ENCODE results near the gene TRIM25. TPM values are rescaled to one million over a fixed set of nuclear protein-coding genes. Genes with fewer than 3 reads are reported as not detected.

TRIM25 gene
- total RNA-seq, 1 experiment from 2014 or later, result 107 TPM

DNA sequence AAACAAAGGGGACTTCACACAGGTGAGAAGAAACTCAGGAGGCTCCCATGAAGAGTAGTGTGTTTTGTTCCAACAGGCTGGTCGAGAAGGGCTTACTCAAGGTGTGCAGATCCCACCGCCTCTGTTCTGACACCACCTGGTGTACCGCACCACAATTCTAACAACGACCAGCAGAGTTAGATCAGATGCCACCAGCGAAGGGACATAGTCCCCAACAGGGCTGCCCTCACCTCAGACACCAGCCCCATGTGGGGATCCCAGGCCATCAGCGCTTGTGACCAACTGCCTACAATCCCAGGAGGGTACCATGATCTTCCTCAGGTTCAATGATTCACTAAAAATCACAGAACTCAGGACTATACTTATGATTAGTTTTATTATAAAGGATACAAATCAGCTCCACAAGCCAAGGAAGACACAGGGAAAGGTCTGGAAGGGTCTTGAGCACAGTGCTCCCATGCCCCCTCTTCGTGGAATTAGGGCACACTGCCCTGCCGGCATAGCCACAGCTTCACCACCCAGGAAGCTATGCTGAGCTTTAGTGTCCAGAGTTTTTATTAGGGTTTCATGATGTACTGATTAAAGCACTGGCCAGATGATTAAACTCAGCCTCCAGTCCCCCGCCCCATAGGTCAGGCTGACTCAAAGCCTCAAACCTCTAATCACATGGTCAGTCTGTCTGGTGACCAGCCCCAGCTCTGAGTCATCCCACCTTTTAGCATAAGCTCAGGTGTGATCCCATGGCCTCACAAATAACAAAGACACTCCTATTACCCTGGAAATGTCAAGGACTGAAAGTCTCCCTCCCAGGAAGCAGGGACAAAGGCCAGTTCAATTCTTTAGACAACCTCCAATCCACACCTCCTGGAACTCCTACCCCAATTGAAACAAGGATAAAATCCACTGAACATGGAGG, 26.0 kb downstream of the TRIM25 start:
- Mint-ChIP-seq H3K36me3 (ENCODE audit: insufficient read depth, unreplicated experiment) (peaks cover 68% of the 10 kb centered on the region), H3K27me3 (ENCODE audit: unreplicated experiment) (no peaks in the 10 kb centered on the region), H3K4me1 (ENCODE audit: low read depth, unreplicated experiment) (peaks cover 17% of the 10 kb centered on the region), H3K4me3 (ENCODE audit: low read depth, unreplicated experiment) (no peak overlapping the region), H3K27ac (ENCODE audit: unreplicated experiment) (no peak overlapping the region), H3K9me3 (ENCODE audit: low read depth, unreplicated experiment) (peaks cover 10% of the 10 kb centered on the region)
- TSS peak; percentile 41 for BruUV-seq (replicated peaks)
- peak; percentile 28 for DNase-seq
- intact Hi-C loops (cut with micrococcal nuclease; ENCODE audit: unreplicated experiment), result no loop called here
- CTCF ChIA-PET, result no interaction called here
- TF ChIP-seq, protein P1, sequence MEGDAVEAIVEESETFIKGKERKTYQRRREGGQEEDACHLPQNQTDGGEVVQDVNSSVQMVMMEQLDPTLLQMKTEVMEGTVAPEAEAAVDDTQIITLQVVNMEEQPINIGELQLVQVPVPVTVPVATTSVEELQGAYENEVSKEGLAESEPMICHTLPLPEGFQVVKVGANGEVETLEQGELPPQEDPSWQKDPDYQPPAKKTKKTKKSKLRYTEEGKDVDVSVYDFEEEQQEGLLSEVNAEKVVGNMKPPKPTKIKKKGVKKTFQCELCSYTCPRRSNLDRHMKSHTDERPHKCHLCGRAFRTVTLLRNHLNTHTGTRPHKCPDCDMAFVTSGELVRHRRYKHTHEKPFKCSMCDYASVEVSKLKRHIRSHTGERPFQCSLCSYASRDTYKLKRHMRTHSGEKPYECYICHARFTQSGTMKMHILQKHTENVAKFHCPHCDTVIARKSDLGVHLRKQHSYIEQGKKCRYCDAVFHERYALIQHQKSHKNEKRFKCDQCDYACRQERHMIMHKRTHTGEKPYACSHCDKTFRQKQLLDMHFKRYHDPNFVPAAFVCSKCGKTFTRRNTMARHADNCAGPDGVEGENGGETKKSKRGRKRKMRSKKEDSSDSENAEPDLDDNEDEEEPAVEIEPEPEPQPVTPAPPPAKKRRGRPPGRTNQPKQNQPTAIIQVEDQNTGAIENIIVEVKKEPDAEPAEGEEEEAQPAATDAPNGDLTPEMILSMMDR (IDR thresholded peaks at IDR 0.05; ENCODE audit: unreplicated experiment), result no peak

DNA sequence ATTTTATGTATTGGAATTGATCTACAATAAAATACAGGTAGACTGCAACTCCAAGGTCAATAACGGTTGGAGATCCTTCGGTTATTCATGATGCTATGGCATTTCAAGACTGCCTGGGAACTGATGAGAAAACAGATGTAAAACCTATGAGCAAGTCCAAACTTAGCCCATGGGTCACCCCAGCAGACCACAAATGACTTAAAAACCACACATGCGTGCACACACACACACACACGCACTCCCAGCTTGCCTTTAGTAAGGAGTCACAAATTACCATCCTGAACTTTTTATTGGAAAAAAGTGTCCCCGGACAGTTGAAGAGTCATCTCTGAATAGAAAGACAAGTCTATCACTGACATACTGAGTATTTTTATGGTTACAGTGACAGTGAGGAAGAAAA, 26.7 kb downstream of the TRIM25 start:
- BruUV-seq (replicated peaks), result no TSS peak
- H3K4me1 Mint-ChIP-seq (ENCODE audit: low read depth, unreplicated experiment), result peaks cover 17% of the 10 kb centered on the region
- TF ChIP-seq, protein P1 (IDR thresholded peaks at IDR 0.05; ENCODE audit: unreplicated experiment), result no peak
- H3K4me3 Mint-ChIP-seq (ENCODE audit: low read depth, unreplicated experiment), result no peak overlapping the region
- peaks cover 62% of the 10 kb centered on the region for H3K36me3 Mint-ChIP-seq (ENCODE audit: insufficient read depth, unreplicated experiment)
- no peaks in the 10 kb centered on the region for H3K27me3 Mint-ChIP-seq (ENCODE audit: unreplicated experiment)
- peaks cover 3% of the 10 kb centered on the region for H3K9me3 Mint-ChIP-seq (ENCODE audit: low read depth, unreplicated experiment)
- intact Hi-C loops (cut with micrococcal nuclease; ENCODE audit: unreplicated experiment), result no loop called here
- no peak overlapping the region for H3K27ac Mint-ChIP-seq (ENCODE audit: unreplicated experiment)
- no peak for DNase-seq
- CTCF ChIA-PET, result no interaction called here

DNA sequence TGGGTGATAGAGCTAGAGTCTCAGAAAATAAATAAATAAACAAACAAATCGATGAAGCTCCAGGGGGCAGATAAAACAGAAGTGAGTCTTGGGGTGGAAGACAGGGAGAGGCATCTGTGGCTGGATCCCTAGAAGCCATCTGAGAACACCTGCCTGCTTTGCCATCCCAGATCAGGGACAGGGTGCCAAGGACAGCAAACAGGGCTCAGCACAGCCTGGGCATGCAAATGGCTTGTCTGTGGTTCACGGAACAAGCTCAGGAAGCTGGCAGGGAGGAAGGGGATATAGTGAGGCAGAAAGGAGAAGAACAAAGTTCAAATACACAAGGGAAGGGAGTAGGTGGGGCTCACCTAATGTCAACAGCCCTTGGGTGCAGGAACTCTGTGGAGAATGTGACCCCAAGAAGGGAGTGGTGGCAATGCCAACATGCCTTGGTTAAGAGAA, 27.5 kb downstream of the TRIM25 start:
- TF ChIP-seq, protein P1 (IDR thresholded peaks at IDR 0.05; ENCODE audit: unreplicated experiment), result no peak
- Mint-ChIP-seq H3K4me3 (ENCODE audit: low read depth, unreplicated experiment) (no peak overlapping the region), H3K27ac (ENCODE audit: unreplicated experiment) (peak overlapping the region; percentile 83), H3K4me1 (ENCODE audit: low read depth, unreplicated experiment) (peaks cover 17% of the 10 kb centered on the region), H3K36me3 (ENCODE audit: insufficient read depth, unreplicated experiment) (peaks cover 57% of the 10 kb centered on the region), H3K9me3 (ENCODE audit: low read depth, unreplicated experiment) (peaks cover 3% of the 10 kb centered on the region), H3K27me3 (ENCODE audit: unreplicated experiment) (no peaks in the 10 kb centered on the region)
- intact Hi-C loops (cut with micrococcal nuclease; ENCODE audit: unreplicated experiment), result no loop called here
- CTCF ChIA-PET, result no interaction called here
- no TSS peak for BruUV-seq (replicated peaks)
- DNase-seq, result no peak

DNA sequence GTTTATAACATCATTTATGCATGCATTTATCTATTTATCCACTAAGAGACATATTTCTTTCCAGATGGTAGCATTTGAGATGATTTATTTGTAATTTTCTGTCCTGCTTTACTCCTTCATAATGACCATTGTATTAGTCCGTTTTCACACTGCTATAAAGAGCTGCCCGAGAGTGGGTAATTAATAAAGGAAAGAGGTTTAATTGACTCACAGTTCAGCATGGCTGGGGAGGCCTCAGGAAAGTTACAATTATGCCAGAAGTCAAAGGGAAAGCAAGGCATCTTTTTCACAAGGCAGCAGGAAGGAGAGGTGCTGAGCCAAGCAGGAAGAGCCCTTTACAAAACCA, 28.6 kb downstream of the TRIM25 start:
- peaks cover 3% of the 10 kb centered on the region for H3K9me3 Mint-ChIP-seq (ENCODE audit: low read depth, unreplicated experiment)
- DNase-seq, result no peak
- intact Hi-C loops (cut with micrococcal nuclease; ENCODE audit: unreplicated experiment), result no loop called here
- peaks cover 57% of the 10 kb centered on the region for H3K36me3 Mint-ChIP-seq (ENCODE audit: insufficient read depth, unreplicated experiment)
- CTCF ChIA-PET, result no interaction called here
- H3K27me3 Mint-ChIP-seq (ENCODE audit: unreplicated experiment), result no peaks in the 10 kb centered on the region
- TF ChIP-seq, protein P1 (IDR thresholded peaks at IDR 0.05; ENCODE audit: unreplicated experiment), result no peak
- H3K4me1 Mint-ChIP-seq (ENCODE audit: low read depth, unreplicated experiment), result peaks cover 17% of the 10 kb centered on the region
- no TSS peak for BruUV-seq (replicated peaks)
- no peak overlapping the region for H3K4me3 Mint-ChIP-seq (ENCODE audit: low read depth, unreplicated experiment)
- H3K27ac Mint-ChIP-seq (ENCODE audit: unreplicated experiment), result no peak overlapping the region
